Activated CD4-positive, alpha-beta T cell treated with anti-CD3 and anti-CD28 coated beads, Interleukin-2, Interleukin-4, amounts not matched to agents 100 ng/mL and 50 ng/mL, durations not matched to agents 16 hours and 8 hours (primary cell): ENCODE measurements around the gene C6orf15.
"Not testable (repeated sequence)": the region's sequence is repeated elsewhere in the genome, so short reads cannot be mapped to it uniquely, and the experiment has no call there.

ENCODE experiments used
- DNase-seq: peaks from one replicate; pipeline ENCODE4 v3.0.0-alpha.2; 2020; ENCODE audit warnings: low spot score

C6orf15 gene

DNA sequence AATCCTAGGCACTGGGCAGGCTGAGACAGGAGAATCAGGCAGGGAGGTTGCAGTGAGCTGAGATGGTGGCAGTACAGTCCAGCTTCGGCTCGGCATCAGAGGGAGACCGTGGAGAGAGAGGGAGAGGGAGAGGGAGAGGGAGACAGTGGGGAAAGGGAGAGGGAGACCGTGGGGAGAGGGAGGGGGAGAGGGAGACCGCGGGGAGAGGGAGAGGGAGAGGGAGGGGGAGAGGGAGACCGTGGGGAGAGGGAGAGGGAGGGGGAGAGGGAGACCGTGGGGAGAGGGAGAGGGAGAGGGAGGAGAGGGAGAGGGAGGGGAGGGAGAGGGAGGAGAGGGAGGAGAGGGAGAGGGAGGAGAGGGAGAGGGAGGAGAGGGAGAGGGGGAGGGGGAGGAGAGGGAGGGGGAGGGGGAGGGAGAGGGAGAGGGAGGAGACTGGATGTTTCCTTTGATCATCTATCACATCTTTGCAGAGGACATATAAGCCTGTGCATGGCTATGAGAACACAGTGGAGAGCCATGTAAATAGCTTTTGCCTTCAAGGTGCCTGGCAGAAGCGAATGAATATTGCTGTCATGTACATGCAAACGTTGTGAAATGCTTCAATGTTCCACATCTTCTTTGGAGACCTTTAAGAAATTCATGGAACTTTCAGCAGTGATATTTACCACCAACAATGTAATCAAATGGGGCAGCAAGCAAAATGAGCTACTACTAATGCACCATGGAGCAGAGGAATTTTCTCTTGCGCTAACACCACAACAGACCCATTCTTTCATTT is 44.3 kb downstream of the C6orf15 start:
- not testable (repeated sequence) for DNase-seq

GRCh38 chr6:31067028-31067427 is 45.3 kb downstream of the C6orf15 start:
- not testable (repeated sequence) for DNase-seq

- no peak for DNase-seq
These were observed 46.8 kb downstream of the C6orf15 start for GRCh38 chr6:31065556-31065955.

- no peak for DNase-seq
These were observed 48.4 kb downstream of the C6orf15 start for GRCh38 chr6:31063906-31064435.
